ENCODE measurements around the gene GFY.

The GFY gene

DNA sequence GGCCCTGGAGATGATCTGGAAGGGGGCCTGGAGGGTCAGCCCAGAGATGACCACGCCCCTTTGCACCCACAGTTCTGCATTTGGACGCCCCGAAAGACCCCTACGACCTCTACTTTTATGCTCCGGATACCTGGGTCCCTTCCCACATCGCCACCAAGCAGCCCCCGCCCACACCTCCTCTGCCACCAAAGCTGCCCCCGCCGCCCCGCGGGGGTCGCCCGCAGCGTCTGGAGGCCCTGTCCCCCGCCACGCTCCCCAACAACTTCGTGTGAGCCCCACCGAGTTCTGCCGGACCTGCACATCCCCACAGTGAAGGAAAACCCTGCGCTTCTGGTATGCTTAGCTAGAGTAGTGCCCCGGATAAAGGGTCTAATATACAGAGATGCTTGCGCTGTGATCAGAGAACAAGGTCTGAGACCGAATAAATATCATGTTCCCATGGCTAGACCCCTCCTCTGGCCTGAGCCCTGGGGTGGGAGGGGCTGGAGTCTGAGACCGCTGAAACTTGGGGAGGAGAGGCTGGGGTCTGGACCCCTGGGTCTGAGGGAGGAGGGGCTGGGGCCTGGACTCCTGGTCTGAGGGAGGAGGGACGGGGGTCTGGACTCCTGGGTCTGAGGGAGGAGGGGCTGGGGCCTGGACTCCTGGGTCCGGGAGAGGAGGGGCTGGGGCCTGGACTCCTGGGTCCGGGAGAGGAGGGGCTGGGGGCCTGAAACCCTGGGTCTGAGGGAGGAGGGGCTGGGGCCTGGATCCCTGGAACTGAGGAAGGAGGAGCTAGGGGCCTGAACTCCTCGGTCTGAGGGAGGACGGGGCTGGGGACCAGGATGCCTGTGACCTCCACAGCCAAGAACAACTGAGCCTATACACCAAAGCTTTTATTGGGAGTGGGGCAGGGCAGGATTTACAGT is 3.6 kb downstream of the GFY start:
- no peak for DNase-seq (ENCODE audit: low read depth in 2 of 2)

DNA sequence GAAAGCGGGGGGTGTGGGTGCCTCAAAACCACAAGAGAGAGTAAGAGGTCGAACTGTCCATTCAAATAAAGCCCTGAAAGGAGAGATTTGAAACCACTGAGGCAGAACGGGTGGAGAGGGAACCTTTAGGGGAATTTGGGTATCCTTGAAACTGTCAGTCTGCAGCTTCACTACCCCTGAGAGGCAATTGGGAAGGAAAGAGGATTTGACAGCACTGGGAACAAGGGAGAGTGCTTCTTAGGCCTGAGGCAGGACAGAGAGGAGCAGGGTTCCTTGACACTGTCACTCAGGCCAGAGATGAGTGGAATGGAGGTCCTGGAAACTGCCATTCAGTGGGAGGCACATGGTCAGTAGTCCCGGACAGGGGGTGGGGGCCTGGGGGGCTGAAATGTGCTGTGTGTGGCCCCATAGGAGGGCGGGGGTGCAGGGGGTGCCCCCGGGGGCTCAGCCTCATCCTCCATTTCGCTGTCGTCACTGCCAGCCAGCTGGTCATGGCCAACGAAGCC is 5.0 kb downstream of the GFY start:
- DNase-seq (ENCODE audit: low read depth in 2 of 2) = no peak

DNA sequence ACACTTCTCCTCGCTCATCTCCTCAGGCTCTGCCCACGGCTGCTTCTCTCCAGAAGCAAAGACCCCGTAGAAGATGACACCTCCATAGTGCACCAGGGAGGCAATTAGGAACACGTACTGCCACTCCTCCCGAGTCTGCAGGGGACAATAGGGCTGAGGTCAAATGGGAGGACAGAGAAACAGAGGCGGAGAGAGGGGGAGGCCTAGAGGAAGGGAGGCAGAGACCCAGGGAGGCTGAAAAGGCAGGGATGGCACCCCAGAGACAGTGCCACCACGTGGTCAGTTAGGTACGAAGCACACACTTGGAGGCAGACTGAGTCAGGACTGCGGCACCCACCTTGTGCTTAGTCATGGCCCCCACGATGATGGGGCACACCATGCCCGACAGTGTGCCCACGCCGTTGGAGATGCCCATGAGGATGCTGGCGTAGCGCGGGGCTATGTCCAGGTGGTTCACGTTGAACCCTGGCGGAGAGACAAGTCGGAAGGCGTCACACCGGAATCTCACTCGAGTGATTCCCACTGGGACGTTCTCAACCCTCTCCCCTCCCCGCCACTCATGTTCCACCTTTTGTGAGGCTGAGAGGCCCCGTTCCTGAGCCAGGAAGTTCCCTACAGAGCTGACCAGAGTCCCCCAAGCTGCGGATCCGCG is 5.6 kb downstream of the GFY start:
- DNase-seq (ENCODE audit: low read depth in 2 of 2) = no peak

DNA sequence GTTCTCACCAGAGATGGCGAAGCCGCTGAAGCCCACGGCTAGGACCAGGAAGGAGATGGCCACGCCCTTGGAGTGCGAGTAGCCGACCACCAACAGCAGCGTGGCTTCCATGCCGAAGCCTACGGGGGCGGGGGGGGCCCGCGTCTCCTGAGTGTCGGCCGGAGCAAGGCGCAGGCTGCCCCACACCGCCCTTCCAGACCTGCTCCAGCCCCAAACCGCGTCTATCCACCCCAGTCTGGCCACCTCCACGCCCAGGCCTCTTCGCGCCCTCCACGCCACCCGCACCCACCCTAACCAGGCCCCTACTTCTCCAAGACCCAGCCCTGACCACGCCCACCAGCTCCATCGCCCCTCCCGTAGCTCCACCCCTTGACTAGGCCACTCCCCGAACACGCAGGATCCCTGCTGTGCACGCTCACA is 6.2 kb downstream of the GFY start:
- no peak for DNase-seq (ENCODE audit: low read depth in 2 of 2)

DNA sequence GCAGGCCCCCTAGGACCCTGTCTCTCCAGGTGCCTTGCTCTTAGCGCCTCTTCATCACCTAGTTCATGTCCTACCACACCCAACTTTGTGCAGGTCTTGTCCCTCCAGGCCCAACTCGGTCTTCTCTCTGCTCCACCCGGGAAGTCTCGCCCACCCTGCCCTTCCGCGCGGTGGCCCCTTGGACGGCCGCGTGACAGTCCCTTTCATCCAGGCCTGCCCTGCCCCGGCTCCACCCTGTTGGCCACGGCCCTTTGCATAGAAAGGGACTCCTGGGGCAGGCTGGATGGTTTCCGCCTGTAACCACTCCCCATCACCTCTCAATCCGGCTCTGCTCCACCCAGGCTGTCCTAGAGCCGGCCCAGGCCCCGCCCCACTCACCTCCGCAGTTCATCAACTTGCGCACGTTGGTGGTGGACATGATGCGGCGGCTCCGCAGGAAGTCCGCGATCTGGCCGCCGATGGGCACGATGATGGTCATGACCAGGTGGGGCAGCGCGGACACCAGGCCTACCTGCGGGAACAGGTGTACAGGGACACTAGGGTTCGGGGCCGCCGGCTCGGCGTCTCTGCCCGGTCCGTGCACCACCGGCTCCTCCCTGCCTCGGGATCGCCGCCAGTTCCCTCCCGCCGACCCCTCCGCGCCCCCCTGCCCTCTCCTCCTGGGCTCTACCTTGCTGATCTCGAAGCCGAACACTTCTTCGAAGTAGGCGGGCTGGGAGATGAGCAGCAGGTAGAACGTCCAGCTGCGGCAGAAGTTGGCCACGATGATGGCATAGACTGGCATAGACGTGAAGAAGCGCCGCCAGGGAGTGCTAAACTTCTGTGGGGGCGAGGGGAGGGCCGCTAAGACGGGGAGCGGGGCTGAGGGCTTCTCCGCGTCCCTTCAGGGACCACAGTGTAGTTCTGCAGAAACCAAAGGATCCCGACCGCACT is 7.2 kb downstream of the GFY start:
- no peak for DNase-seq (ENCODE audit: low read depth in 2 of 2)

DNA sequence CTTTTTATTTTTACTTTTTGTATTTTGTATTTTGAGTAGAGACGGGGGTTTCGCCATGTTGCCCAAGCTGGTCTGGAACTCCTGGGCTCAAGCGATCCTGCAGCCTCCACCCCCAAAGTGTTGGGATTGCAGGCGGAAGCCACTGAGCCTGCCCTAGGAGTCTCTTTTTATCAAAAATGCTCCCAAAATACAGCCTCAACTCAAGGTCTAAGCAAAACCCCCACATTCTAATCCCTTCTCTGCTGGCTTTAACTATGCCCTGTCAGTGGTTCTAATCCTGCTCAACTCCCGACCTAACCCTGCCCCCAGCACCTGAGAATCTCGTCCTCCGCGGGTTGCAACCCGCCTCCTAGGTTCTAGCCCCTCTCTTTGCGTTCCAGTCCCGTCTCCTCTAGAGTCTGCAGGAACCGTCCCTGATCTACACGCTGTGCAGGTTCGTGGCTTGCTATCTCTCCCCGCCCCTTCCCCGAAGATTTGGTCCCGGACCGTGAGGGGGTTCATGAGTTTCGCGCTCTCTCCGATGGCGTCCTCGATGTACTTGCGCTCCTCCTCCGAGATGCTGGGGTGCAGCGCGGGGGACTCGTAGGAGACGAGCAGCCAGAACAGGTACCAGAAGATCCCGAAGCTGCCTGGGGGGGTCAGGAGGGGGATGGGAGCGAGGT is 8.2 kb downstream of the GFY start:
- no peak for DNase-seq (ENCODE audit: low read depth in 2 of 2)

DNA sequence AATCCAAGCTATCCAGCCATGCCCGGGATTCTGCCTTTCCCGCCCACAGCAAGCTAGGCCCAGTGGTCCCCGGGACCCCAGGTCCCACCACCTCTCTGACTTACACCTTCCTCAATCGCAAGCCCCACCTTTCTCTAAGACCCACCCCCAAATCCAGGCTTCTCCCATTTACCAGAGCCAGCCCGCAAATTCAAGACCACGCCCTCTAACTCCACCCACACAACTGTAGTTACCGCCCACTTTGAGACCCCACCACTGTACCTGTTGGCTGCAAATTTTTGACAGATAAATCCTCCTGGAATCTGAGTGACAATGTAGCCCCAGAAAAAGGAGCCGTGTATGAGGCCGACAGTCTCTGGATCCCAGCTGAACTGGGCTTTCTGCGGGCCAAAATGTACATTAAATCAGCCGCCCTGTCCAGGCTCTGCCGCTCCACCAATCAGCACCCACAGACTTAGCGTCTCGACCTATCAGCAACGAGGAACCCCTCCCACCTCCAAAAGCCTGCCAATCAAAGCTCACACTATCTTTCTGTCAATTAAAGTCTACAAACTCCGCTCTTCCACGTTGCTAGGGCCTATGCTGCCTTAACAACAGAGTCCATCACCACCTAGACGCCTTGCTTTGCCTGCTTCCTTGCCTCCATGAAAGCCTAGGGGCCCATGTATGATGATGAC is 9.9 kb downstream of the GFY start:
- no peak for DNase-seq (ENCODE audit: low read depth in 2 of 2)

DNA sequence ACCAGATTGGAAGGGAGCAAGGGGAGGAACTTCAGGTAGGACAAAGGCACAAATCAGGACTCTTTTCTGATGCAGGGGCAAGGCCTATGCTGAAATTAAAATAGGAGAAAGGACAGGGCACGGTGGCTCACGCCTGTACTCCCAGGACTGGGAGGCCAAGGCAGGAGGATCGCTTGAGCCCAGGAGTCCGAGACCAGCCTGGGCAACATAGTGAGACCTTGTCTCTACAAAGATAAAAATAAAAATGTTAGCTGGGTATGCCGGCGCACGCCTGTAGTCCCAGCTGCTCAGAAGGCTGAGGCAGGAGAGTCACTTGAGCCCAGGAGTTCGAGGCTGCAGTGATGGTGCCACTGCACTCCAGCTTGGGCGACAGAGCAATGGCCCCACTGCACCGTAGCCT is 10.5 kb downstream of the GFY start:
- DNase-seq (ENCODE audit: low read depth in 2 of 2) = no peak

DNA sequence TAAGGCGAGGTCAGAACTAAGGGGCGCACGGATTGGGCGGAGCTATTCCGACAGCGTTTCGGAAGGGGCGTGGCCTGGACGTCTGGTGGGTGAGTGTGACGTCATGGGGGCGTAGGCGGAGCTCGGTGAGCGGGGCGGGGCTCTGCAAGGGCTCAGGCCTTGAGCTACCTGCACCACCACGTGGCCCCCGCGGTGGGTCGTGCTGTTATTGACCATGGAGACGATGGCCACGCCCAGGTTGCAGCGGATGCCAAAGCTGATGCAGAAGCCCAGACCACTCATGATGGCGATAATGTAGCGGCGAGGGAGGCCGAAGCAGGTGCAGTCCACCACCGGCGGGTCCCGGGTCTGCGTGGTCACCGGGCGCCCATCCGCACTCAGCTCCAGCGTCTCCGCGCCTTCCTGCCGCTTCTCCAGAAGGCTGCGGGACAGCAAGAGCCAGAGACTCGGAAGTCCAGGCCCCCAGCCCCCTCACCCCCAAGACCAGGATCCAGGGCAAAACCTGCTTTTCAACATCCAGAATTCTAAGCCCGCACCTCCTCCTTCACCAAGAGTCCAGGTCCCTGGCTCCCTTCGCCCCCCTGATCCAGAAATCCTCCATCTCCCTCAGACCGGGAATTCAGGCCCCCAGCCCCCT is 11.3 kb downstream of the GFY start:
- no peak for DNase-seq (ENCODE audit: low read depth in 2 of 2)

DNA sequence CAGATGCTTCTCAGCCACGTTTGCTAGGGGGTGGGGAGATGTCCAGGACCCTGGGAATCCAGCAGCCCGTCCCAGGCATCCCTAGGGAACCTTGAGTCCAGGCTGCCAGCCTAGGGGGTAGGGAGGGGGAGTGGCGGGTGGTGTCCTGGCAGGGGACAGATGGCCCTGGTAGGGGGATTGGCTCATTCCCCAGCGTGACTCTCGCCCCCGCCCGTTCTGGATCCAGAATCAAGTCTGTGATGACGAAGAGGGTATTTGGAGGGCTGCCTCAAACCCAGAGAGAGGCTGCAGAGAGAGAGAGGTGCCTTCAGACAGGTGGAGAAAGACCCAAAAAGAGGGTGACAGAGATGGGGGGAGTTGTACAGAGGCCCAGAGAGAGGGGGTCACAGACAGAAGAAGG is 12.0 kb downstream of the GFY start:
- no peak for DNase-seq (ENCODE audit: low read depth in 2 of 2)

DNA sequence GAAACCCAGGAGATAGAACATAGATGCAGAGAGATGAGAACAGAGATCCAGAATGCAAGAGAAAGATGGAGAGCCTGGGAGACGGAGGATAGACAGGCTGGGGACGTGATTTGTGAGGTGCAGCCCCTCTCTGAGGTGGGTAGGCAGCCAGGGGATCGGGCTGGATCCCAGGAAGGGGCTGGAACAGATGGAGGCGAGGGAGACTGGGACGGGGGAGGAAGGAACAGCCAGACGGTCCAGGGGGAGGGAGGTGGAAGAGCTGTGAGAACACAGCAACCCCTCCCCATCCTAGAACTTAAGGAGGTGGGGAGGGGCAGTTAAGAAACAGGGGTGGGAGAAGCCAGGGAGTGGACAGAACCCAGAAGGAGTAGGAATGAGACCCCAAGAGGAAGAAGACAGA is 13.1 kb downstream of the GFY start:
- no peak for DNase-seq (ENCODE audit: low read depth in 2 of 2)

DNA sequence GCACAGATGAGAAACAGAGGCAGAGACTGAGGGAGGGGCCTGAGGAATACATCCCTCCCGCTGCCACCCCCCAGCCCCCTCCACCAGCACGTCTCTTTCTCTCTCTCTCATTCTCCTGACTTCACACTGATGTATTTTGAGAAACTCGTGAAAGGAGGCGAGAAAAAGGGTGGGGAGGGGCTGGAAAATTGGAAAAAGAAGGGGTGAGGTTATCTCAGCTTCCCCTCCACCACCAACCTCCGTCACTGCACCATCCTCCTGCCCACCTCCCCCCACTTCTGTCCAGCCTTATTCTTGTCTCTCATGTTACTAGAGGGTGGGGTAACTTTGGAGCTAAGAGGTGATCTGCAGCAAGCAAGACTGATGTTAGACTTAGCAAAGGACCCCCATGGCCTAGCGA is 14.6 kb downstream of the GFY start:
- no peak for DNase-seq (ENCODE audit: low read depth in 2 of 2)

DNA sequence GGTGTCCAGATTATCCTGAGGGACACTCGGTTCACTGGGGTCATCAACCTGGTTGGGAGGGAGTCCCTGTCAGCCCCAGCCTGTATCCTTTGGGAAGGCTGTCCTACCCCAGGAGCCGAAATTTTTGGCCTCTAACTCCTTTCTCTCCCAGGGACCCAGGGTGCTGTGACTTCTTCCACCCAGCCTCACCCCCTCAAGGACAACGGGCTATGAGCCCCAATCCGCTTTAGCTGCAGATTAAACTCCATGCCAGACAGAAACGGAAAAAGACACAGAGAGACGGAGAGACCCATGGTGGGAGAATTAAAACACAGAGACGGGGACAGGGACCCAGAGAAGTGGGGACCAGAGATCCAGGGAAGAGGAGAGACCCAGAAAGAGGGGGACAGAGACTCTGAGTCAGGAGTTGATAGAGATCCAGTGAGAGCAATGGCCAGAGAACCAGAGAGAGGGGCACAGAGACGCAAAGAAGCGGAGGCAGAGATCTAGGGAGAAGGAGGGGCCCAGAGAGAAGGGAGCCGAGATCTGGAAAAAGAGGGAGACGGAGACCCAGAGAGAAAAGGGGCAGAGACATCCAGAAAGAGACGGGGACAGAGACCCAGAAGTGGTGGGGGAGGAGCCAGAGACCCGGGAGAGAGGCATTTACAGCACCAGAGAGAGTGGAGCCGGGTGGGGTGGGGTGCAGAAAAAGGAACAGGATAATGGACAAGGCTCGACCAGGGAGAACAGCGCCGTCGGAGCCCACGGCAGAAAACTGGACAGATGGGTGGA is 15.4 kb downstream of the GFY start:
- no peak for DNase-seq (ENCODE audit: low read depth in 2 of 2)

DNA sequence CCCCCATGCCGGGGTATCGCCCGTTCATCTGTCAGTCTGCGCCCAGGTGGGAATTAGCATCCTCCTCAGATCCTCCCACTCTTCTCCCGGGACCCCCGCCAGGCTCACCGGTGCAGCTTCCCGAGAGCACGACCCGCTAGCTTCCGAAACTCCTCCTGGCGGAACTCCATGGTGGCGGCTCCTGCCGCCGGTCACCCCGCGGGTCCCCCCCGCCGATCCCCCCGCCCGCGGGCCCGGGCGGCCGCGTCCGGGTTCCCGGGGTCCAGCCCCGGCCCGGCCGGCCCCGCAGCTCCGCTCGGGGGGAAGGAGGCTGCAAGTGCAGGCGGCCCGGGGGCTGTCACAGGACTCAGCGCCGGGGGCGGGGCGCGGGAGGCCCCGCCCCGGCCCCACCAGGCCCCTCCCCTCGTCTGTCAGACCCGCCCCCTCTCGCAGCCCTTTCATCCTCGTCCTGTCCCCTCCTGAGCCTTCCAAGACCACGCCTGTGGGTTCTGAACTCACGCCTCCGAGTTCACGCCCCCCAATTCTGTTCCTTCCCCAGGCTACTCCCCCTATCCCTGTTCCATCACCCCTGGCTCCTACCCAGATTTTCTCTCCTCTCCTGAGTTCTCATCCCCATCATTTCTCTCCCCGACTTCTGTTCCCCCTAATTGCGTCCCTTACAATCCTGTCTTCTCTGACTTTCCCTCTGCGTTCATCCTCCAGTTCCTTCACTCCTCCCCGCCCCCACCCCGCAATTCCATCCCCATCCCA is 16.2 kb downstream of the GFY start, which contains the start of gene SLC17A7:
TSS of gene SLC17A7 (minus strand) at position 318 of the 750 bp plus-strand sequence. CDS start at position 170, 148 bp downstream.
- DNase-seq (ENCODE audit: low read depth in 2 of 2) = no peak

DNA sequence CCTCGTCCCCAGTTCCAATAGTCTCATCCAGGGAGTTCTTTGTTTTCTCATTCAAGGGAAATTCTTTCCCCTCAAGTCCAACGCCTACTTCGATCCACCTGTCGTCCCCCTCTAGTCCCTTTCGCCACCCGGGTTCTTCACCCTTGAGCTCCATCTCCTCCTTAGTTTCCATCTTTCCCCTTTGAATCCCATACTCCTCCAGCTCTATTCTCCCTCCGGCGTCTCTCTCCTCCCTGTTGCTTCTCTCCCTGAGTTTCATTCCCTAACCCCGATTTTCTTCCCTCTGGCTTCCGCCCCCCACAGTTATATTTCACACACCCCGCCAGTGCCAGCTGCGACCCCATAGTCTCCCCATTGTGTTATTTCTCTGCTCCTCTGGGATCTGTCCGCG is 16.8 kb downstream of the GFY start:
- no peak for DNase-seq (ENCODE audit: low read depth in 2 of 2)

DNA sequence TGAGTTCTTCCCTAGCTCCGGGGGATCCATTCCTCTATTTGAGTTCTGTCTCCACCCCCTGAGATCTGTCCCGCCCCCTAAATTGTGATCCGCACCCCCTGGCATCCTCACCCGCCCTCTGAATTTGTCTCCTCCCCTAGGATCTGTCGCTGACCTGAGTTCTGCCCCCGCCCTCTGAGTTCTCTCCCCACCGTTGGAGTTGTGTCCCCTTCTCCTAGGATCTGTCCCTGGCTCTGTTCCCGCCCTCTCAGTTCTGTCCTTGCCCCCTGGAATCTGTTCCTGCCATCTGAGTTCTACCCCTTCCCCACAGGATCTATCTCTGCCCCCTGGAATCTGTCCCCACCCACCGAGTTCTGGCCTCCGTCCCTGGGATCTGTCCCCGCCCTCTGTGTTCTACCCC is 17.2 kb downstream of the GFY start:
- DNase-seq (ENCODE audit: low read depth in 2 of 2) = no peak

DNA sequence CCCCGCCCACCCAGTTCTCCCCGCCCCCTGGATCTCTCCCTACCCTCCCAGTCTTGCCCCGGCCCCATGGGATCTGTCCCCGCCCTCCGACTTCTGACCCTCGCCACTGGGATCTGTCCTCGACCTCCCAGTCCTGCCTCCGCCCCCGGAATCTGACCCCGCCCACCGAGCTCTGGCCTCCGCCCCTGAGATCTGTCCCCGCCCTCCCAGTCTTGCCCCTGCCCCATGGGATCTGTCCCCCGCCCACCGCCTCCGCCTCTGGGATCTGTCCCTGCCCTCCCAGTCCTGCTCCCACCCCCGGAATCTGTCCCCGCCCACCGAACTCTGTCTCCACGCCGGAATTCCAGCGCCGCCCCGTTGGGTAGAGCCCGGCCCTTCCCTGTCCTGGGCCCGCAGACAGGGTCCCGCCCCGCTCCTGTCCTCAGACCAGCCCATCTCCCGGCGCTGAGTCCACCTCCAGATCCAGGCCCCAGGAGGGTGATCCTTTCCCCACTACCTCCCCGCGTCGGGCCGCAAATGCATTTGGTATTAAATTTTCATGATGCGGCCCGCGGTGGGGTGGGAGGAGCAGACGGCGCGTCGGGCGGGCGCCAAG is 17.7 kb downstream of the GFY start:
- no peak for DNase-seq (ENCODE audit: low read depth in 2 of 2)

DNA sequence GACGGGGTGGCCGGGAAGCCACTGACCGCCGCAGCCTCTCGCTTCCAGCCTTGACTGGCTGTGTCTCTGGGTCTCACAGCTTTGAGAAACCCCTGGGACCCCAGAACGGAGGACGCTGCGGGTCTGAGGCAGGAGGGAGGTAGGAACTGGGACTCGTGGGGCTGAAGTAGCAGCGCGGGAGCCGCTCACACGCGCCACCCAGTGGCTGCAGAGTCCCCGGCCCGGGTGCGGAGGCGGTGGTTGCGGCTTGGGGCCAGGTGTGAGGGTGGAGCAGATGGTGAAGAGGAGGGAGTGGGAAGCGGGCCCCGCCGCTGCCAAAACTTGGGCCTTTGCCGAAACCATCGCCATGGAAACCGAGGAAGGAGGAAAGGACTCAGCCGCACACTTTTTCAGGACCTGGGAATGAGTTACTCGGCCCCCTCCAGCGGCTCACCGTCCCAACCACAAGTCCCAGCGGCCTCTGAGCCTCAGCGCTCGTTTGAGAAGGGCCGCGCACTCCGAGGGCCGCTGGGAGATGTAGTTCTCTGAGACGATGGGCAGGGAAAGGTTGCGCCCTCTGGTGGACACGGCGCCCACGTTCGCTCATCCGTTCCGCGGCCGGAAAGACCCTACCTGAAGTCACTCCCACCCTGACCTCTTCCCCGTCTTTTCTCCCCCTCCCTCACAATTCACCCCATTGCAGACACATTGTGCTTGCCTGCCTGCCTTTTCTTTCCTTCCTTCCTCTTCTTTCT is 18.3 kb downstream of the GFY start:
- DNase-seq (ENCODE audit: low read depth in 2 of 2) = peak; percentile 83 to 89
